Osteoblast (primary cell): ENCODE data around the gene PLXNB2. TPM values are rescaled to one million over a fixed set of nuclear protein-coding genes. Genes with fewer than 3 reads are reported as not detected.
"Not testable (repeated sequence)": the region's sequence is repeated elsewhere in the genome, so short reads cannot be mapped to it uniquely, and the experiment has no call there.

Source experiments
- DNase-seq: peaks from one replicate; pipeline ENCODE4 v3.0.0; 2011; ENCODE audit warnings: low spot score, mixed read lengths; ENCODE audit not compliant: insufficient read length; ENCODE audit errors: missing footprints
- H2AFZ ChIP-seq: 2 replicates; pipeline ENCODE4 v1.6.0; 2011; ENCODE audit warnings: mild to moderate bottlenecking, low read length
- H3K27ac ChIP-seq: 2 replicates; pipeline ENCODE4 v1.5.1; 2011; ENCODE audit warnings: mild to moderate bottlenecking, low read depth, low read length, moderate library complexity
- H3K27me3 ChIP-seq: 2 replicates; pipeline ENCODE4 v1.6.0; 2012; ENCODE audit warnings: mild to moderate bottlenecking, control low read depth, inconsistent platforms, low read length, moderate library complexity; ENCODE audit not compliant: insufficient read depth
- H3K36me3 ChIP-seq: 2 replicates; pipeline ENCODE4 v1.5.1; 2011; ENCODE audit warnings: mild to moderate bottlenecking, low read length, control low read depth, moderate library complexity; ENCODE audit not compliant: insufficient read depth
- H3K4me1 ChIP-seq: 2 replicates; pipeline ENCODE4 v1.5.1; 2011; ENCODE audit warnings: mild to moderate bottlenecking, low read length, control low read depth, moderate library complexity; ENCODE audit not compliant: insufficient read depth
- H3K4me2 ChIP-seq: 2 replicates; pipeline ENCODE4 v1.6.0; 2011; ENCODE audit warnings: mild to moderate bottlenecking, low read length; ENCODE audit not compliant: insufficient read depth
- H3K4me3 ChIP-seq: fragments of 200-600 bp; sonication (generic); 3 replicates; pipeline ENCODE4 v1.5.1; 2012; ENCODE audit warnings: mild to moderate bottlenecking, low read length, inconsistent platforms; ENCODE audit not compliant: insufficient read depth
- H3K79me2 ChIP-seq: 2 replicates; pipeline ENCODE4 v1.6.0; 2012; ENCODE audit warnings: mild to moderate bottlenecking, low read length, control low read depth, inconsistent platforms; ENCODE audit not compliant: insufficient read depth
- H3K9me3 ChIP-seq: 2 replicates; pipeline ENCODE4 v1.5.1; 2011; ENCODE audit warnings: low read depth, low read length, control low read depth
- H4K20me1 ChIP-seq: 2 replicates; pipeline ENCODE4 v1.6.0; 2012; ENCODE audit warnings: mild to moderate bottlenecking, low read length, control low read depth; ENCODE audit not compliant: insufficient read depth
- CTCF ChIP-seq: IDR thresholded peaks from 2 replicates; pipeline ENCODE4 v1.5.1; 2011; ENCODE audit warnings: mild to moderate bottlenecking, low read depth, low read length, moderate library complexity; ENCODE audit errors: extremely low read depth
- total RNA-seq: library from RNA; depleted of rRNA; stranded (reverse); fragments of >200 nt; gene quantifications from 2 replicates; pipeline ENCODE4 v1.2.3, GENCODE V29; 2012

Gene PLXNB2
- total RNA-seq, 1 donor = 209 TPM

- no peak overlapping the region for H3K4me2 ChIP-seq
- TF ChIP-seq CTCF = no peak
- H2AFZ ChIP-seq = no peak overlapping the region
- no peak overlapping the region for H3K27ac ChIP-seq
- H4K20me1 ChIP-seq = peaks cover 41% of the 10 kb centered on the region
- DNase-seq = no peak
- H3K36me3 ChIP-seq = peaks cover 54% of the 10 kb centered on the region
- no peak overlapping the region for H3K4me3 ChIP-seq
- H3K9me3 ChIP-seq = no peaks in the 10 kb centered on the region
- peaks cover 11% of the 10 kb centered on the region for H3K4me1 ChIP-seq
- peaks cover 4% of the 10 kb centered on the region for H3K79me2 ChIP-seq
- no peaks in the 10 kb centered on the region for H3K27me3 ChIP-seq
Observed at GRCh38 chr22:50274771-50275170, 32.7 kb downstream of the PLXNB2 start.

GRCh38 chr22:50274311-50274710, 33.1 kb downstream of the PLXNB2 start:
- Histone ChIP-seq H2AFZ (no peak overlapping the region), H3K9me3 (no peaks in the 10 kb centered on the region), H3K27ac (no peak overlapping the region), H4K20me1 (peaks cover 41% of the 10 kb centered on the region), H3K79me2 (peaks cover 3% of the 10 kb centered on the region), H3K36me3 (peaks cover 49% of the 10 kb centered on the region), H3K4me3 (no peak overlapping the region), H3K4me2 (no peak overlapping the region), H3K4me1 (peaks cover 11% of the 10 kb centered on the region), H3K27me3 (no peaks in the 10 kb centered on the region)
- peak; percentile 97 for DNase-seq
- no peak for TF ChIP-seq CTCF

- H3K27ac ChIP-seq, DNase-seq, H3K9me3 ChIP-seq, H3K4me2 ChIP-seq, H2AFZ ChIP-seq, H3K27me3 ChIP-seq, H3K4me3 ChIP-seq, H3K79me2 ChIP-seq: not testable (repeated sequence)
- Histone ChIP-seq H4K20me1 (peaks cover 40% of the 10 kb centered on the region), H3K4me1 (peaks cover 11% of the 10 kb centered on the region), H3K36me3 (peaks cover 44% of the 10 kb centered on the region)
Observed at GRCh38 chr22:50273781-50274180, 33.7 kb downstream of the PLXNB2 start.

DNA sequence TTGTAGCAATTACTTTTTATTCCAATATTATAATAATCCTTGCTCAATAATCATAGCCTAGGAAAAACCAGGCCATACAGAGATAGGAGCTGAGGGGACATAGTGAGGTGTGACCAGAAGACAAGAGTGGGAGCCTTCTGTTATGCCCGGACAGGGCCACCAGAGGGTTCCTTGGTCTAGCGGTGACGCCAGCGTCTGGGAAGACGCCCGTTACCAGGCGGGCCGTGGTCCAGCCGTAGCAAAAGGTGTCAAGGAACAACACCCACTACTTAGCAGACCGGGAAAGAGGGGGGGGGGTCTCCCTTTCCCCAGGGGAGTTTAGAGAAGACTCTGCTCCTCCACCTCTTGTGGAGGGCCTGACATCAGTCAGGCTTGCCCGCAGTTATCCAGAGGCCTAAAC, 34.1 kb downstream of the PLXNB2 start:
- H3K27ac ChIP-seq, H3K4me2 ChIP-seq, H3K9me3 ChIP-seq, H2AFZ ChIP-seq, H3K4me3 ChIP-seq, H3K79me2 ChIP-seq, H3K27me3 ChIP-seq, DNase-seq: not testable (repeated sequence)
- H3K4me1 ChIP-seq = peaks cover 11% of the 10 kb centered on the region
- H4K20me1 ChIP-seq = peaks cover 37% of the 10 kb centered on the region
- peaks cover 39% of the 10 kb centered on the region for H3K36me3 ChIP-seq

DNA sequence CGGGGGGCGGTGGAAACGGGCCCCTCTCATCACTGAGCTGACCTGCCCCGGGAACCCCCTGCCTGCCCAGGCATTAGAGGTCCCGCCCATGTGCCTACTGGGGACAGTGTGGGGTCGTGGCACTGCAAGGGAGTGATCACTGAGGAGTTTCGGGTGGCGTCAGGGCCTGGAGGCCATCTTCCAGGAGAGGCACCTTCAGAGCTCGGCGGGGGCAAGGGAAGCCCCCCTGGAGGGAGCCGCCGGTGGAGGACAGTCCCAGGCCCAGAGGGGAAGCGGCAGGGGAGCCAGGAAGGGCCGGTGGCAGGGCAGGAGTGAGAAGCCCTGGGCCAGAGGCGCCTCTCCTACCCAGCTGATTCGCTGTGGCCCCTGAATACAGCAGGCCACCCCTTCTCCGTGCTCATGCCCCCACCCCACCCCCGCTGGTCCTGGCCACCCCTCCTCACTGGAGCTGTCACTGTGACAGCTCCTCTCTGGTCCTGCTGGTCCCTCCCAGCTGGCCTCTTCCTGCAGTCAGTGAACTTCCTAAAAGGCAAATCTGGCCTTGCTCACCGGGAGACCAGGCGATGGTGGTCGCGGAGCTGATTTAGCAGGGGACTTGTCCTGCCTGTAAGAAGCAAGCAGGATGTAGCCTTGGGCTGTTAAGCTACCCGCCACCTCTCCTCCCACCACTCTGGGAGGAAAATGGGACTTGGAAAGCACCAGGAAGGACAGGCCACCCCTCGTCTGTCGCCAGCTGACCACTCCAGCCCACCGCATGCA, 35.2 kb downstream of the PLXNB2 start:
- no peak for DNase-seq
- Histone ChIP-seq H3K4me2 (no peak overlapping the region), H3K27ac (no peak overlapping the region), H3K4me1 (peaks cover 11% of the 10 kb centered on the region), H3K9me3 (no peaks in the 10 kb centered on the region), H3K27me3 (no peaks in the 10 kb centered on the region), H3K79me2 (no peaks in the 10 kb centered on the region), H4K20me1 (peaks cover 37% of the 10 kb centered on the region), H2AFZ (no peak overlapping the region), H3K4me3 (no peak overlapping the region), H3K36me3 (peaks cover 28% of the 10 kb centered on the region)
- TF ChIP-seq CTCF = no peak
